AG04449 (cell line): ENCODE results near the gene KNOP1.

Source experiments
- CTCF ChIA-PET: fragments of 350-600 bp; formaldehyde crosslinking; extraction: SDS; loops from one replicate; lab custom pipeline; 2021; ENCODE audit warnings: antibody characterized with exemption; lab: Yijun Ruan, JAX
- POLR2A ChIA-PET: fragments of 400-600, 350-600 bp; formaldehyde crosslinking; extraction: SDS; loops from one replicate; lab custom pipeline; 2020; ENCODE audit warnings: antibody characterized with exemption, inconsistent platforms; lab: Yijun Ruan, JAX
- DNase-seq: peaks from one replicate; pipeline ENCODE4 v3.0.0-alpha.2; 2010; ENCODE audit warnings: low read depth, low spot score
- H3K4me3 ChIP-seq: 2 replicates; pipeline ENCODE4 v1.5.1; 2011; ENCODE audit warnings: low read depth, mild to moderate bottlenecking, control low read depth, low read length
- TF ChIP-seq, protein P1 (sequence below): IDR thresholded peaks from one replicate; pipeline ENCODE4 v1.5.1; 2011; ENCODE audit warnings: mild to moderate bottlenecking, moderate library complexity, low read length, control low read depth, inconsistent platforms; ENCODE audit not compliant: insufficient read depth; ENCODE audit errors: missing control alignments

KNOP1 gene

DNA sequence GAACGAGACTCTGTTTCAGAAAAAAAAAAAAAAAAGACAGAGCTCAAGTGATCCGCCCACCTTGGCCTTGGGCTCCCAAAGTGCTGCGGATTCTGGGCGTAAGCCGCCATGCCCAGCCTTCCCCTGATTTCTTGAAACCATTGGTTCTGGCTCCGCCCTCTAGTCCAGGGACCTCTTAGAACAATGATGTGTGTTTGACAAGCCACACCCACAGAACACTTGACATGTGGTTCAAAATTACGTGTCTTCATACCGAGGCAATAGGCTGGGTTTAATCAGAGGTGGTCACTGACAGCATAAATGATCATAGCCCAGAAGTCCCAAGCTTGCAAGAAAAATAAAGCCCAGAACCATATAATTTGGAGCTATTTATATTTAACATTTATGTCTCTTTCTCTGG lies 23.0 kb downstream of the KNOP1 start:
- ChIA-PET POLR2A (no interaction called here), CTCF (interaction anchor here (1.2 to 1.7 kb wide), 4 partner anchors 10 to 192 kb away, joined by 3 to 5 read pairs (median 4); partner anchors contain the start of gene GPRC5B)
- no peak for DNase-seq
- H3K4me3 ChIP-seq: no peak overlapping the region
- TF ChIP-seq, protein P1, sequence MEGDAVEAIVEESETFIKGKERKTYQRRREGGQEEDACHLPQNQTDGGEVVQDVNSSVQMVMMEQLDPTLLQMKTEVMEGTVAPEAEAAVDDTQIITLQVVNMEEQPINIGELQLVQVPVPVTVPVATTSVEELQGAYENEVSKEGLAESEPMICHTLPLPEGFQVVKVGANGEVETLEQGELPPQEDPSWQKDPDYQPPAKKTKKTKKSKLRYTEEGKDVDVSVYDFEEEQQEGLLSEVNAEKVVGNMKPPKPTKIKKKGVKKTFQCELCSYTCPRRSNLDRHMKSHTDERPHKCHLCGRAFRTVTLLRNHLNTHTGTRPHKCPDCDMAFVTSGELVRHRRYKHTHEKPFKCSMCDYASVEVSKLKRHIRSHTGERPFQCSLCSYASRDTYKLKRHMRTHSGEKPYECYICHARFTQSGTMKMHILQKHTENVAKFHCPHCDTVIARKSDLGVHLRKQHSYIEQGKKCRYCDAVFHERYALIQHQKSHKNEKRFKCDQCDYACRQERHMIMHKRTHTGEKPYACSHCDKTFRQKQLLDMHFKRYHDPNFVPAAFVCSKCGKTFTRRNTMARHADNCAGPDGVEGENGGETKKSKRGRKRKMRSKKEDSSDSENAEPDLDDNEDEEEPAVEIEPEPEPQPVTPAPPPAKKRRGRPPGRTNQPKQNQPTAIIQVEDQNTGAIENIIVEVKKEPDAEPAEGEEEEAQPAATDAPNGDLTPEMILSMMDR: no peak

DNA sequence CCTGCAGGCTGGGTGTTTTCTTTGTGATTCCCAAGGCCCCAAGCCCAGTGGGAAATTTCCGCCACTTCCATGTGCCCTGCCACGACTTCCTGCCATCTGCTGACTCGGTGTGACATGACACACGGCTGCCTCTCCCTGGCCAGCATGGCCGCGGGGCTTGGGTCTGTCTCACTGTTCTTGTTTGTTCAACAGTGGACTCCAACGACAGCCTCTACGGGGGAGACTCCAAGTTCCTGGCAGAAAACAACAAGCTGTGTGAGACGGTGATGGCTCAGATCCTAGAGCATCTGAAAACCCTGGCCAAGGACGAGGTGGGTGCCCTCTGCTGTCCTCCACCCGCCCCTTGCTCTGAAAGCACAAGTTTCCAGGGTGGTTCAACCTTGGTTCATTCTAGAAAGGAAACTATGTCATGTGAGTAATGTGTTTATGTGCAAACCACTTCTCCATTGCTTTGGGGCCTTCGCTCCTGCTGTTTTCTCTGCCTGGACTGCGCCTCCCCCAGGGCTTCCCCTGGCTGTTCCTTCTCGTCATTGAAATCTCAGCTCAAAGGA lies 26.8 kb downstream of the KNOP1 start:
- ChIA-PET CTCF (no interaction called here), POLR2A (interaction anchor here (0.6 kb wide), 1 partner anchor 75 kb away, joined by 3 read pairs; no protein-coding TSS in a partner anchor)
- no peak overlapping the region for H3K4me3 ChIP-seq
- DNase-seq: no peak
- TF ChIP-seq, protein P1: no peak

DNA sequence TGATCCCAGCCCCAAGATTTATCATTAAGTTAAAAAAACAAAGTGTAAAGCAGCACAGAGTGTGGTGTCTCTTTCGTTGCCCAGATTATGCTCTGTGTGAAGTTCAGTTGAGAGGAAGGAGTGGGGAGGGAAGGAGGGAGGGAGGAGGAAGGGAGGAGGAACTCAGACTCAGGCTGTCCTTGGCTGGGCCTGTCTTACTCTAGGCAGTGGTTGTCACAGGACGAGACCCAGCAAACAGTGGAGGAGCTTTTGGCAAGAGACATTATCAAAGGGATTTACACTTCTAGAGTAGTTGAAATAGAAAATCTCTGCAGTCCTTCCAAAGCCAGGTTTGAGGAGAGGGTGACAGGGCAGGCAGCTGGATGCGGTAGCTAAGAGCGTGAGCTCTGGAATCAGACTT lies 27.8 kb downstream of the KNOP1 start:
- no peak for DNase-seq
- ChIA-PET CTCF (interaction anchor here (0.6 to 1.0 kb wide), 3 partner anchors 9 to 196 kb away, joined by 3 to 4 read pairs (median 3); no protein-coding TSS in a partner anchor), POLR2A (no interaction called here)
- TF ChIP-seq, protein P1: no peak
- no peak overlapping the region for H3K4me3 ChIP-seq

DNA sequence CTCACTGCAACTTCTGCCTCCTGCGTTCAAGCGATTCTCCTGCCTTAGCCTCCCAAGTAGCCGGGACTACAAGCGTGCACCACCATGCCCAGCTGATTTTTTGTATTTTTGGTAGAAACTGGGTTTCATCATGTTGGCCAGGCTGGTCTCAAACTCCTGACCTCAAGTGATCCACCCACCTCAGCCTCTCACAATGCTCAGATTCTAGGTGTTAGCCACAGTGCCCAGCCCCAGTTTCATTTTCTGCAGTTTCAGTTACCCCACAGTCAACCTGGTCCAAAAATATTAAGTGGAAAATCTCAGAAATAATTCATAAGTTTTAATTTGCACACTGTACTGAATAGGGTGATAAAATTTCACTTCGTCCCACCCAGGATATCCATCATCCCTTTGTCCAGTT lies 28.7 kb downstream of the KNOP1 start:
- no peak overlapping the region for H3K4me3 ChIP-seq
- TF ChIP-seq, protein P1: no peak
- no peak for DNase-seq
- ChIA-PET CTCF (interaction anchor here (1.0 kb wide), 1 partner anchor 197 kb away, joined by 3 read pairs; no protein-coding TSS in a partner anchor), POLR2A (interaction anchor here (0.7 kb wide), 1 partner anchor 90 kb away, joined by 3 read pairs; no protein-coding TSS in a partner anchor)

DNA sequence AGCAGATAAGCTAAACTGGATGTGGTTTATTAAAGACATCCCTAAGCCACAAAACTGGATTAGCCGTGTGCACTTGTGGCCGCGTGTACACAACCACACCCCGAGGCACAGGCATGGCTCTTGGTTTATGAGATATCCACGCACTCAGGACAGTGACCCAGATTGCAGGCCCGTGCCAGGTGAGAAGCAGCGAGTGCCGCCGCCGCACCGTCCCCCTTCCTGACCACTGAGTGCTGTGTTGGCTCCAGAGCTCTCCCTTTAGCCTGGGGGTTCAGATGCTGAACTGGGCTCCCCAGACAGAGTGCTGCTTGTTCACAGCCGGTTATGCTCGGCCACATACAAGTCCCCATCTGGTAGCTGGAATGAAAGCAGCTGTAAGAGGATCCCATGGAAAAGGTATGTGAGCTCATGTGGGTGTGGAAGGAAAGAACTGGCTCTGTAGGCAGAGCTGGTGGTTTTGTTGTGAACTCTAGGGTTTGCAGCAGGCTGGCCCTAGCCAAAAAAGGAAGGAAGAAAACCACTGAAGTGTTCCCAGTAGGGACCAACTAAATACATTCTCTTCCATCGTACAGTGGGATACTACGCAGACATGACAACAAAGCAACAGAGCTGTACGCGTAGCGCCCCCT lies 29.5 kb downstream of the KNOP1 start:
- TF ChIP-seq, protein P1: no peak
- no peak for DNase-seq
- H3K4me3 ChIP-seq: no peak overlapping the region
- ChIA-PET POLR2A (interaction anchor here (0.6 to 0.7 kb wide), 2 partner anchors 60 to 89 kb away, joined by 3 read pairs; no protein-coding TSS in a partner anchor), CTCF (interaction anchor here (1.0 kb wide), 1 partner anchor 11 kb away, joined by 3 read pairs; no protein-coding TSS in a partner anchor)

DNA sequence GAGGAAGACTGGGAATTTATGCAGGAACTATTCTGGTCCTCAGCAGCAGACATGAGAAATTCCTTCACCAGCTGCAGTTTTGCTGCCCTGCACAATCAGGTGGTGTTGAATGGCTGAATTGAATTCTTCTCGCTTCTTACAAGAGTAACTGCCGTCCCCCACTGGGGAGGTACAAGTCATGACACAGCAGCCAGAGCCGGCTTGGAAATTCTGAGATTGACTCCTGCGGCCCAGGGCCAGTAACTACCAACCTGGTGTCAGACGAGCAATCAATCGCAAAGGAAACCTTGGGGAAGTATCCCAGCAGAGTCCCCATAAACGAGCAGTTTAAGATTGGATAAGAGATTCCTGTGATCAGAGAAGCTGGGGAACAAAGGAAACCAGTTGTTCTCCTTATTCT lies 30.7 kb downstream of the KNOP1 start:
- ChIA-PET CTCF (no interaction called here), POLR2A (no interaction called here)
- TF ChIP-seq, protein P1: no peak
- H3K4me3 ChIP-seq: no peak overlapping the region
- no peak for DNase-seq
